Measurements from ENCODE around the gene IL1R2.

Gene IL1R2

DNA sequence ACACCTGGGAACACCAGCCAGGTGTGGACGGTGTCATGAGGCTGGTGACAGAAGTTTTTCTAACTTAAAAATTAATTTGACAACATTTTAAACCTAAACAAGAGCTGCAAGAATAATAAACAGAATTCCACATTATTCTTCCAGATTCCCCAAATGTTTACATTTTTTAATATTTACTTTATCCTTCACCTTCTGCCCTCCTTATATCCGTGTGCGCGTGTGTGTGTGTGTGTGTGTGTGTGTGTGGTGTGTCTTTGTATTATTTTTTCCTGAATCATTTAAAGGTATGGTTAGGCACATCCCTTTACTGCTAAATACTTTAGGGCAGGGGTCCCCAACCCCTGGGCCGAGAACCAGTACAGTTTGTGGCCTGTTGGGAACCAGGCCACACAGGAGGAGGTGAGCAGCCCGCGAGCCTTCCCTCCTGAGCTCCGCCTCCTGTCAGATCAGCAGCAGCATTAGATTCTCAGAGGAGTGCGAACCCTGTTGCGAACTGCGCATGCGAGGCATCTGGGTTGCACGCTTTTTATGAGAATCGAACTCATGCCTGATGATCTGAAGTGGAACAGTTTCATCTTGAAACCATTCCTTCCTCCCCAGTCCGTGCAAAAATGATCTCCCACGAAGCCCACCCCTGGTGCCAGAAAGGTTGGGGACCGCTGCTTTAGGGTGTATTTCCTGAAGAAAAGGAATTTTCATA, 16.4 kb upstream of the IL1R2 start:
- DNase-seq, result no peak

DNA sequence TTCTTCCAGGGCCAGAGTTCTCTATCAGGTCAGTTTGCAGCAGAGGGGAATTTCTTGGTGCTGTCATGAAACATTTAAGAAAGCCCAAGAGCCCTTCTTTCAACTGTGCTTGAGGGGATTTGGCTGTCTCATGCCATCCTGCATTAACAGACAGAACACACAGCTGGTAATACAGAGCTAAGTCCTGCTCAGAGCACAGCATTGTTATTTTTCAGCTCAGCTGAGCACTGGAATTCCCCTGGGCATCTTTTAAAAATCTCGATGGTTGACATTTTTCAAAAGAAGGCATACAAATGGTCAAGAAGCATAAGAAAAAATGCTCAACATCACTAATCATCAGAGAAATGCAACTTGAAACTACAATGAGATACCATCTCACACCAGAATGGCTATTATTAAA, 14.9 kb upstream of the IL1R2 start:
- DNase-seq, result no peak

- no peak for DNase-seq
Measured at GRCh38 chr2:101980368-101980767, 11.4 kb upstream of the IL1R2 start.

DNA sequence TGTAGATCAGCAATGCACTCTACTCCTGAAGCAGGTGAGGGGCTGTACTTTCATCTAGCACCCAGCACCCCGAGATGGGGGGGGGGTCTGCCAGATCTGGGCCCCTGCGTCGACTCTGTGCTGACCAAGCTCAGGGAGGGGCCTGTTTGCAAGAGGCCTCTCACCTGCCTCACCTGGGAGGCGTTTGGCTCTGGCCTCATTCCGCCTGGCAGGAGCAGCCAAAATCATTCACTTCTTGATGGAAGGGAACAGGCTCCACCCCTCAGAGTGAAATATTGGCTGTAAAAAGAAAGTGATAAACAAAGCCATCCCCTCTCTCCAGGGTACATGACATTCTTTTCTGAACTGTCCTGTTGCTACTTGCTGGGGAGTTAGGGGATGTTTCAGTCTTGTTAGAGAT, 10.7 kb upstream of the IL1R2 start:
- DNase-seq, result no peak

- DNase-seq, result no peak
Measured at GRCh38 chr2:101981504-101981903, 10.3 kb upstream of the IL1R2 start.

- DNase-seq, result no peak
Measured at GRCh38 chr2:101982495-101983029, 9.2 kb upstream of the IL1R2 start.

DNA sequence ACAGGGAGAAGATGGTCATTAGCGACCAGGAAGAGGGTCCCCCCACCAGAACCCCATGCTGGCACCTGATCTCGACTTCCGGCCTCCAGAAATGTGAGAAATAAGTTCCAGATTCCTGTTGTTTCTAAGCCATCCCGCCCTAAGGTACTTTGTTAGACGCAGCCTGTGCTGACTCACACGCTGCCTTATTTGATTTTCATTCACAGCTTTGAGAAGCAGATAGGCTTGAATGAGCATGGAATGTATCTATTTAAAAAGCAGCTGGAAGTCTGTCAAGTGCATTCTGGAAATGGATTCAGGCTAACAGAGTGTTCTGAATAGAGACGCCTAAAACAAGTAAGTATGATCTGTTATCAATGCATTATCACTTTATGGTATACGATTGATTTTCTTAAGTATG, 8.3 kb upstream of the IL1R2 start:
- DNase-seq, result peak; percentile 19

- no peak for DNase-seq
Measured at GRCh38 chr2:101983928-101984327, 7.8 kb upstream of the IL1R2 start.

DNA sequence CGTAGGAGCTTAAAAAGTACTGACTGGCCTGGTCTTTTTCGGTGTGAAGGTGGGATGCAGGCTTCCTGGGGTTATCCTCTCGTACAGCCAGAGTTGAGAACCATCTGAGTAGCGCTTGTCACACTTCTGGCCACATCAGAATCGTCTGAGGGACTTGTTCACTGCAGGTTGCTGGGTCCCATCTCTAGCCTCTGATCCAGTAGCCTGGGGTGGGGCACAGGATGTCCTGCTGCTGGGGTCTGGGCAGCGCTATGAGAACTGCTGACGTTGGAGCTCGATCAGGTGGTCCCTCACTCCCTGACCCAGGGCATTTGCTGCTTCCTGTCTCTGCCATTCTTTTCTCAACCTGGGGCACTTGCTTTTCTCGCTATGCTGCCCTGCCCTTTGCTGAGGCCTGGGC, 7.1 kb upstream of the IL1R2 start:
- no peak for DNase-seq

DNA sequence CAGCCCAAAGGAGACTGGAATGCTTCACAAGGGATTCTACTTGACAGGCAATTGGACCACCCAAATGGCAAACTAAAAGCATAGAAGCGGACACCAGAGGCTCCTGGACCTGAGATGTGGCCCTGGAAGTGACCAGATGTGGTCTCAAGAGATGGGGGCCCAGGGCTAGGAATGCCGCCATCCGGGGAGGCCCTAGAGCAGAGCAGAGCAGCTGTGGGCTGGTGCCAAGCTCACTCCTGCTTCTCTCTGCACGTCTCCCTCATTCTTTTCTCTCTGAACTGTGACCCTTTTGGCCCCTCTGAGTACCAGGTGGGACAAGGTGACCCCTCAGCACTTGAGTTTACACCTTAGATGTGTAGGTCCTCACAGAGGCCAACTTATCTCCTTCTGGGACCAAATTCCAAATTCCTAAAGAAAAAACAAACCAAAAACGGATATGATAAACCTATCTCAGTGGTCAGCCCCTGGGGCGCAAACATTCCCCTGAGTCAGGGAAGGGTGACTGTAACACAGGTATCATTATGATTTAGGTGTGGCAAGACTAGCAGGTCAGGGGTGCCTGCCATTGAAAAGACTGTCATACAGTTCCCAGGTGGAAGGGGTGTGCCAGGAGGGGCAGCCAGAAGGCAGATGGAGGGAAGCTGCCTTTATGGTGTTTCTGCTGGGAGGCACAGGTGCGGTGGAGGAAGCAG, 6.5 kb upstream of the IL1R2 start:
- no peak for DNase-seq

DNA sequence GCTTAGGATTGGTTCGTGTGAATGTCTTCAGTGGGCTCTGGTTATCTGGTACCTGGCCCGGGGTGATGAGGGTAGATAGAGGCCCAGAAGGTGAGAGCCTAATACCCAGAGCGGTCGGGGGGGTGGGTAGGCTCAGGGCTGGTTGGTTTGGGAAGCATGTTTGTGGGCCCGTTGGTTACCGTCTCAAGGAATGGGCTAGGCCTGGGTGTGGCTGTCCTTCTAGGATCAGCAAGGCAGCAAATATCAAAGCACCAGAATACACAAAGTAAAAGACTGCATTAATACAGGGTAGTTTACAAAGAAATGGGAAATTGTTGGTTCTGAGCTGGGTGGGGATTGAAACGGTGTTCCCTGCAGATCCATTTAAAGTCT, 6.0 kb upstream of the IL1R2 start:
- DNase-seq, result no peak

GRCh38 chr2:101986376-101986775, 5.4 kb upstream of the IL1R2 start:
- no peak for DNase-seq

GRCh38 chr2:101986804-101987740, 4.7 kb upstream of the IL1R2 start:
- no peak for DNase-seq

GRCh38 chr2:101987832-101988231, 3.9 kb upstream of the IL1R2 start:
- DNase-seq, result no peak

DNA sequence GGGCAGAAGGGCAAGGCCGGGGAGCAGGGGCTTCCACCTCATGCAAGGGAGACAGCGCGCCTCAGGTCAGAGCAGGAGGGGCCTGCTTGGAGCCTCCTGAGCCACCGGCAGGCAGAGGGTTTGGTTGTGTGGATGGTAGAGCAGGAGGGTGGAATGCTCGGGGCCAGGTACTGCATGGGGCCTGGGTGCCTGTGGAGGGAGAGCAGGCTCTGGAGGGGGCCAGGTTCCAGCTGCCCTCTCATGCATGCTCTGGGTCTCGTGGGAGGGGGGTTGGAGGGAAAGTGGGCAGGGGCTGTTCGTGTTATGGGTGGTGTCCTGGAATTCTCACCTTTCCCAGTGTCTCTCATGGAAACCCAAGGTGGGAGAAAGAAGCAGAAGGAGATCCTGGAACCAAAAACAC, 3.2 kb upstream of the IL1R2 start:
- no peak for DNase-seq

DNA sequence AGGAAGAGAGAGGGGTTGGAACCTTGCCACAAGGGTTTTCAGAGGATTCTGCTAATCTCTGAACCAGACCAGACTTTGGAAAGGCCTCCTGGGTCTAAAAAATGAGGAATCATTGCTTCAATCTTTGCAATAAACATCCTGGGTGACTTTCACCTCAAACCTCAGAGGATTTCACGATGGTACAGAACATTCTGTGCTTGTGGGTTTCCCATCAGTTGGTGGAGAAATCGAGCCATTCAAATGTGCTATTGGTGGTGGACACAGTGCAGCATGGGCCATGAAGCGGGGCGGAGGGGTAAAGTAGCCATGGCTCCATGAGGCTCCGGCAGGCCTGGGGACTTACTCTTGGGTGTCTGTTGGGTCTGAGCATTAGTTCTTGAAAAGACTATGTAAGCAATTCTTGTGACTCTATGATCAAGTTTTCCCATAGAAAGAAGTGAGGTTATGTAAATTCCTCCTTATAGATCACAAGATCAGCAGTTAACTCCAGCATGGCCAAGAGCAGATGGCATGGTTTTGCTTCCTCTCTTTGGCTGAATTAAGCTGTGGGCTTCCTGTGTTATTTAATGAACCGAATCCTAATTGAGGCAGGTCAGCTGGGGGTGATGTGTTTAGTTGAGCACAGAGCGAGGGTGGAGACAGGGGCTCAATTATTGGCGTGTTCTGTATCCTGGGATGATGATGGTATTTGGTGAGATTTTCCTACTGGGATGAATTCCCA, 1.9 kb upstream of the IL1R2 start:
- DNase-seq, result no peak

DNA sequence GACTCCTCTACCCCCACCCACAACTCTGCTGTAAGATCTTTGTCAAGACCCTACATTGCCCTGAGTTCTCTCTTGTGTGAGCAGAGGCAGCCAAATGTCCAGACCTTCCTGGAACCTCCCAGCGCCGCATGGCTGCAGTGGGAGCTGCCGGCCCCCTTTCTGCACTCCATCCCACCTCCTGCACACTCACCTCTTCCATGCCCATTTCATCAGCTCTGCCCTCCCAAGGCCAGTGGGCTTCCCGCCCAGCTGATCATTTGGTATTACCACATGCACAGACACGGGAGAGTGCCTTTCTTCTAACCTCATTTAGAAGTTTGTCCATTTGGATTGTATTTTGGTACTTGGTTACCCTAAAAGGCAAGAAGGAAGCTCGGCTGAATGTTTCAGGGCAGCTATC, 2.0 kb downstream of the IL1R2 start:
- no peak for DNase-seq

DNA sequence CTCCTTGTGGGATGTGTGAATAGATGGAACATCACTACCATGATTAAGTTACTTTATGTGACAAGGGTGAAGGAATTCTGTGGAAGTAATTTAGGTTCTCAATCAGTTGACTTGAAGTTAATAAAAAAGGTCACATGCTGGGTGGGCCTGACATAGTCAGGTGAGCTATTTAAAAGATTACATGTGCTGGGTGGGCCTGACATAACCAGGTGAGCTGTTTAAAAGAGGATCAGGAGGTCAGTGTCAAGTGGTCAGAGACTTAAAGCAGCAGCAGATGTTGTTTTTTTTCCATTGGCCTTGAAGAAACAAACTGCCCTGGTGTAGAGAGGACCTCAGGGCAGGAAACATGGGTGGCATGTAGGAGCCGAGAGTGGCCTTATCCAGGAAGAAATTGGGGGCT, 3.3 kb downstream of the IL1R2 start:
- no peak for DNase-seq

DNA sequence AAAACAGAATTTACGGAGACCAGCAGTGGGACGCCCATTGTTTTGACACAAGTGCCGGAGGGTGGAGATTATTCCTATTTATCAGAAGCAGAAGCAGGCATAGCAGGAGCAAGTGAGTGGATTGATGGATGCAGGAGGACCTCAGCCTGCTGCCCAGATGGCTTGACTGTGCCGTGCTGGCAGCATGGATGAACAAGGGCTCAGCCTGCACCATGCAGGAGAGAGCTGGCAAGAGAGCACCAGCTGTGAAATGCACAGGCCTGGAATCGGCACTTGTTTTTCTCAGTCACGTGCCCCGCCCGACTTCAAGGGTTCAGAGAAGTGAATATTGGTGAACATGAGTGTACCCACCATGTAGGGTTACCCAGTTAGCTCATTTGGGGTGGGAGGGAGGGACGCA, 4.0 kb downstream of the IL1R2 start:
- DNase-seq, result no peak

GRCh38 chr2:101998556-101998895, 6.8 kb downstream of the IL1R2 start:
- no peak for DNase-seq

DNA sequence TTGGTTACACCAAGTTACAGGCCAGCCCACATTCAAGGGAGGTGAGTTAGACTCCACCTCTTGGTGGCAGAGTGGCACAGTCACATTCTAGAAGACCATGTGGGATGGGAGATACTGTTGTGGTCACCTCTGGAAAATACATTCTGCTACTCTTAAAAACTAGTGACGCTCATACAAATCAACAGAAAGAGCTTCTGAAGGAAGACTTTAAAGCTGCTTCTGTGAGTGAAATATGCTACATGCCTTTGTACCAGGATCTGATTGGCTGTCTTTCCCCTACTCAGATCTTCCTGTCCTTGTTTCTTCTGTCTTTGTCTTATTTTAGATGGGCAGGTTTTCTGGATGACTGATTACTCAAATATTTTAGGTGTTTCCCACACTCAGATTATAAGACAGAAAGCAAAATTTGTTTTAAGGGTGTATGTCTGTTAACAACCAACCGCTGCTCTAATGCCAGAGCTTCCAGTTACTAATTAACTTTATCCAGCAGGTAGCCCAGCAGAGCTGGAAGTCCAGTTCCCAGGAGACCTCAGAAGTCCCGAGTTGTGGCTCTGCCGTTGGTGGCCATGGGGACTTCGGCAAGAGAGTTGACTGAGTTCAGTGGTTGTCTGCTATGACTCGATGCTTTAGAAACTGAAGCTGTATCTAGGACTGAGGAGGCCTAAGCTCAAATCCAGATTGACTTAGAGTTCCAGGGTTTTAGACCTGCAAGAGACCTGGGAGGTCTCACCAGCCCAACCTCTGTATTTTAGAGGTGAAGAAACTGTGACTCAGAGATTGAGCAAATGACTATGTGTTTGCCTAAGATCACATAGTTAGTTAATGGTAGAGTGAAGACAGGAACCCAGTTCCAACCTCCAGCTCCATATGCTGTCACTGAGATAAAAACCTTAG, 7.4 kb downstream of the IL1R2 start:
- DNase-seq, result no peak

GRCh38 chr2:102000012-102000411, 8.3 kb downstream of the IL1R2 start:
- DNase-seq, result no peak
